Glutamatergic neuron (in vitro differentiated cells): Measurements from ENCODE around the gene XRN2. TPM values are rescaled to one million over a fixed set of nuclear protein-coding genes. Genes with fewer than 3 reads are reported as not detected.

Experiments used
- DNase-seq: peaks from one replicate; pipeline ENCODE4 v3.0.0; 2022
- H3K27ac Mint-ChIP-seq: one replicate; pipeline ENCODE4 v1.8.0; 2020; ENCODE audit warnings: mild to moderate bottlenecking, mixed read lengths, inconsistent platforms; ENCODE audit not compliant: unreplicated experiment
- H3K27me3 Mint-ChIP-seq: one replicate; pipeline ENCODE4 v1.8.0; 2020; ENCODE audit warnings: mild to moderate bottlenecking, moderate library complexity, mixed read lengths, inconsistent platforms; ENCODE audit not compliant: unreplicated experiment
- H3K36me3 Mint-ChIP-seq: one replicate; pipeline ENCODE4 v1.8.0; 2020; ENCODE audit warnings: mild to moderate bottlenecking, mixed read lengths, inconsistent platforms; ENCODE audit not compliant: unreplicated experiment
- H3K4me1 Mint-ChIP-seq: one replicate; pipeline ENCODE4 v1.8.0; 2020; ENCODE audit warnings: mild to moderate bottlenecking, low read depth, mixed read lengths, inconsistent platforms; ENCODE audit not compliant: unreplicated experiment
- H3K4me3 Mint-ChIP-seq: one replicate; pipeline ENCODE4 v1.8.0; 2020; ENCODE audit warnings: mild to moderate bottlenecking, mixed read lengths, inconsistent platforms; ENCODE audit not compliant: unreplicated experiment
- H3K9me3 Mint-ChIP-seq: one replicate; pipeline ENCODE4 v1.8.0; 2020; ENCODE audit warnings: mild to moderate bottlenecking, moderate library complexity, mixed read lengths, inconsistent platforms; ENCODE audit not compliant: unreplicated experiment
- total RNA-seq: library from RNA; stranded (reverse); fragmentation: NEBNext Ultra II Directional; extraction: Animal tissue kit (Norgen Biotek cat#: 25700); gene quantifications from one replicate; pipeline ENCODE4 v1.2.1, GENCODE V29; 2021; ENCODE audit not compliant: unreplicated experiment
- TF ChIP-seq, protein P1 (sequence below): fragments of 200-600 bp; sonication (generic); IDR thresholded peaks from one replicate; pipeline ENCODE4 v1.5.0; 2021; ENCODE audit not compliant: partially characterized antibody, unreplicated experiment

XRN2 gene
- total RNA-seq, 1 donor from 2014 or later: 86.2 TPM

- Mint-ChIP-seq H3K4me1 (no peaks in the 10 kb centered on the region), H3K9me3 (peaks cover 17% of the 10 kb centered on the region), H3K27me3 (peaks cover 11% of the 10 kb centered on the region), H3K36me3 (peaks cover 30% of the 10 kb centered on the region), H3K4me3 (no peak overlapping the region), H3K27ac (no peak overlapping the region)
- TF ChIP-seq, protein P1, sequence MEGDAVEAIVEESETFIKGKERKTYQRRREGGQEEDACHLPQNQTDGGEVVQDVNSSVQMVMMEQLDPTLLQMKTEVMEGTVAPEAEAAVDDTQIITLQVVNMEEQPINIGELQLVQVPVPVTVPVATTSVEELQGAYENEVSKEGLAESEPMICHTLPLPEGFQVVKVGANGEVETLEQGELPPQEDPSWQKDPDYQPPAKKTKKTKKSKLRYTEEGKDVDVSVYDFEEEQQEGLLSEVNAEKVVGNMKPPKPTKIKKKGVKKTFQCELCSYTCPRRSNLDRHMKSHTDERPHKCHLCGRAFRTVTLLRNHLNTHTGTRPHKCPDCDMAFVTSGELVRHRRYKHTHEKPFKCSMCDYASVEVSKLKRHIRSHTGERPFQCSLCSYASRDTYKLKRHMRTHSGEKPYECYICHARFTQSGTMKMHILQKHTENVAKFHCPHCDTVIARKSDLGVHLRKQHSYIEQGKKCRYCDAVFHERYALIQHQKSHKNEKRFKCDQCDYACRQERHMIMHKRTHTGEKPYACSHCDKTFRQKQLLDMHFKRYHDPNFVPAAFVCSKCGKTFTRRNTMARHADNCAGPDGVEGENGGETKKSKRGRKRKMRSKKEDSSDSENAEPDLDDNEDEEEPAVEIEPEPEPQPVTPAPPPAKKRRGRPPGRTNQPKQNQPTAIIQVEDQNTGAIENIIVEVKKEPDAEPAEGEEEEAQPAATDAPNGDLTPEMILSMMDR: no peak
- DNase-seq: no peak
These were observed 121.7 kb downstream of the XRN2 start for GRCh38 chr20:21424846-21425245.

DNA sequence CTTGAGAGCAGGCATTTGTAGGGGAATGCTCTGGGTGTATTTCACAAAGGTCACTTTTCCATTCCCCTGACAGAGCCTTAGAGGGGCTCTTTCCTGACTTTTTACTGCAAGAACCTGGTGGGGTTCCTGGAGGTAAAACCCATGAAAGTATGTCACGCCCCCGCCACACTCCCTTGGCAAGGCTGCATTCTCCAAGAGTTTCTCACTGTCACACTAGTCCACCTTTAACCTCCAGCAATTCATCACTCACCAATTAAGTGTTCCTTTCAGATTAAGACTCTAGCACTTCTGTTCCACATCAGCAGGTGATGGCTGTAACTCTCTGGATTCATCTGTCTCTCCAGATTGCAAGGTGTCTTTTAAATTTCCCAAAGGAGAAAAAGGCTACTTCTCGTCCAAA is 126.9 kb downstream of the XRN2 start:
- Mint-ChIP-seq H3K27ac (no peak overlapping the region), H3K27me3 (peaks cover 6% of the 10 kb centered on the region), H3K4me1 (no peaks in the 10 kb centered on the region), H3K4me3 (no peak overlapping the region), H3K36me3 (peaks cover 16% of the 10 kb centered on the region), H3K9me3 (peaks cover 9% of the 10 kb centered on the region)
- DNase-seq: no peak
- TF ChIP-seq, protein P1: no peak

GRCh38 chr20:21432911-21433310 is 129.8 kb downstream of the XRN2 start:
- no peak overlapping the region for H3K4me3 Mint-ChIP-seq
- DNase-seq: no peak
- no peaks in the 10 kb centered on the region for H3K36me3 Mint-ChIP-seq
- peaks cover 2% of the 10 kb centered on the region for H3K27me3 Mint-ChIP-seq
- peaks cover 2% of the 10 kb centered on the region for H3K4me1 Mint-ChIP-seq
- H3K9me3 Mint-ChIP-seq: no peaks in the 10 kb centered on the region
- TF ChIP-seq, protein P1: no peak
- no peak overlapping the region for H3K27ac Mint-ChIP-seq

DNA sequence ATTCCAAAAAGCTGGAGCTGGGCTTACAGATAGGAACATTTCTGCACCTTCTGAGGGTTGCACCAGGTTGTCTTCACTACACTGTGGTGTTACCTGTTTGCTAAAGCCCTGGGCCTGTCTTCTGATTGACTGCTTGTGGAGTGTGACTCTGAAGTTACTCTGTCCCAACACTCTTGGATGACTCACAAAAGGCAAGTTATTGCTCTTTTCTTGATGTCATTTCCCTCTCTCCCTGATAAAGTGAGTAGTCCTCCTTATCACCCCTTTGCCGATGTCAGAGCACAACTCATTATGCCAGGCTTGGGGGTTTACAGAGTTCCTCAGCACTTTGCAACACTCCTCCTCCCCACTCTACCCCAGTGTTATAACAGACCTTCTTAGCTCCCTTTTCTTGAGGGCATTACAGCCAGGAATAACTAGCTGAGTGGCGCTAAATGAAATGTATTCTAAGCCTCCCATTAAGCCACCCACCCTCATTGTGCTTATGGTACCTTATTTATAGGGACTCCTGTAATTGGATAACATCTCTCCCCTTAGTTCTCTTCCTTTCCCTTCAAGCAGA is 130.3 kb downstream of the XRN2 start:
- H3K27ac Mint-ChIP-seq: no peak overlapping the region
- TF ChIP-seq, protein P1: no peak

GRCh38 chr20:21435576-21435975 is 132.4 kb downstream of the XRN2 start:
- no peaks in the 10 kb centered on the region for H3K36me3 Mint-ChIP-seq
- peaks cover 2% of the 10 kb centered on the region for H3K4me1 Mint-ChIP-seq
- no peak overlapping the region for H3K4me3 Mint-ChIP-seq
- DNase-seq: no peak
- no peaks in the 10 kb centered on the region for H3K9me3 Mint-ChIP-seq
- H3K27ac Mint-ChIP-seq: no peak overlapping the region
- peaks cover 1% of the 10 kb centered on the region for H3K27me3 Mint-ChIP-seq
- TF ChIP-seq, protein P1: no peak

More for the DNA sequence above, 130.3 kb downstream of the XRN2 start:
- Mint-ChIP-seq H3K36me3 (no peaks in the 10 kb centered on the region), H3K9me3 (no peaks in the 10 kb centered on the region), H3K4me3 (no peak overlapping the region), H3K27me3 (peaks cover 4% of the 10 kb centered on the region), H3K4me1 (peaks cover 2% of the 10 kb centered on the region)
- DNase-seq: no peak
